Transverse colon (tissue), 4 donors: Measurements from ENCODE around the gene CYP51A1. TPM values are rescaled to one million over a fixed set of nuclear protein-coding genes. Genes with fewer than 3 reads are reported as not detected.

ENCODE experiments used
- DNase-seq: peaks from one replicate; pipeline ENCODE4 v3.0.0-alpha.2; 2019
- H3K27ac ChIP-seq, 4 donors: fragments of 200-600 bp; sonication (generic); 2 replicates each; pipeline ENCODE4 v1.5.1; 2016 to 2018; ENCODE audit warnings: inconsistent platforms in 4 of 4
- H3K27me3 ChIP-seq: fragments of 200-600 bp; sonication (generic); 2 replicates; pipeline ENCODE4 v1.5.1; 2017; ENCODE audit warnings: inconsistent platforms
- H3K36me3 ChIP-seq, 4 donors: fragments of 200-600 bp; sonication (generic); 2 replicates each; pipeline ENCODE4 v1.5.1; 2017 to 2019; ENCODE audit warnings: inconsistent platforms in 4 of 4
- H3K4me1 ChIP-seq, 4 donors: fragments of 200-600 bp; sonication (generic); 2 replicates each; pipeline ENCODE4 v1.5.1; 2017 to 2020; ENCODE audit warnings: inconsistent platforms in 4 of 4
- H3K4me3 ChIP-seq, 4 donors: fragments of 200-600 bp; sonication (generic); 1 replicate in 1 of 4; 2 replicates in 3 of 4; pipeline versions ENCODE4 v1.5.1 to v1.6.1; 2017 to 2019; ENCODE audit warnings: inconsistent platforms in 4 of 4
- H3K9me3 ChIP-seq, 2 donors: fragments of 200-600 bp; sonication (generic); 2 replicates each; pipeline ENCODE4 v1.5.1; 2017 to 2019; ENCODE audit warnings: inconsistent platforms in 2 of 2
- CTCF ChIP-seq, 5 experiments: fragments of 200-600 bp in 3 of 5; fragments of 450-650 bp in 2 of 5; sonication (generic) in 3 of 5; IDR thresholded peaks; 1 replicate in 2 of 5; 2 replicates in 3 of 5; pipeline ENCODE4 v1.5.1; 2016 to 2017; ENCODE audit warnings: antibody characterized with exemption in 5 of 5, inconsistent platforms in 3 of 5, mild to moderate bottlenecking in 2 of 5, moderate library complexity in 1 of 5
- EP300 ChIP-seq: sonication (generic); formaldehyde crosslinking; IDR thresholded peaks from one replicate; pipeline ENCODE4 v1.6.1; 2017; ENCODE audit warnings: antibody characterized with exemption, low read depth
- POLR2A ChIP-seq: fragments of 450-650 bp; IDR thresholded peaks from one replicate; pipeline ENCODE4 v1.6.1; 2016; ENCODE audit warnings: antibody characterized with exemption, mild to moderate bottlenecking, moderate library complexity
- POLR2AphosphoS5 ChIP-seq, 3 donors: sonication (generic); formaldehyde crosslinking; IDR thresholded peaks; one replicate each; pipeline ENCODE4 v1.6.1; 2016; ENCODE audit warnings: antibody characterized with exemption in 3 of 3
- WGBS, 2 donors: methylation state at CpG; one replicate each; pipeline ENCODE4 v1.1.5; 2018; ENCODE audit warnings: low coverage in 1 of 2; 5-methylcytosine and 5-hydroxymethylcytosine counted together
- in situ Hi-C, 4 donors: fragments of 200-750 bp; cut with MboI; loops; one replicate each; pipeline versions ENCODE4 v1.15.0 to v1.15.1; 2017; ENCODE audit warnings: low sequenced_read_pairs in 3 of 4, low pct_ligation_motif_present in 1 of 4, low pct_unique_long_range_greater_than_20kb in 1 of 4
- intact Hi-C: fragments of 100-400 bp; cut with DNase I; formaldehyde crosslinking; loops from one replicate; pipeline ENCODE4 v1.15.1; 2023; ENCODE audit warnings: low total_unique reads
- total RNA-seq, 4 donors: library from RNA; depleted of rRNA; stranded (reverse); fragments of >200 nt; gene quantifications; one replicate each; pipeline ENCODE4 v1.1.0, GENCODE V29; 2016

The CYP51A1 gene
- total RNA-seq, 4 donors from 2014 or later: 26.5 to 74.1 (median 58.2) TPM

DNA sequence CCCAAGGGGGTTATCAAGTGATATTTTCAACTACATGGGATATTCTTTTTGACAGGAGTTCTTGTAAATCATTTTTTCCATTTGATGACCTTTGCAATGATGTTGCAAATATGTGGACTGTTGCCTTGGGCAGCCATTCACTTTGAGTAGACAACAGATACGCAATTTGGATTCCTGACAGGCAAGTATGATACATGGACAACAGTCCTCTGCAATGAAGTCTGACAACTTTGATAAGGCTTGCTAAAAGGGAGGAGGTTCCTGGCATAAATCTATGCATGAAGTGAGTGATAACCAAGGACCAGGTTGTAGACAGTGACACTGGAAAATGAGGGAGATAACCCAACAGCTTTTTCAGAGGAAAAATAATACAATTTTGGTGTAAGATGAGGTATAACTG, 27.0 kb upstream of the CYP51A1 start:
- H3K27me3 ChIP-seq: no peaks in the 10 kb centered on the region
- TF ChIP-seq CTCF (IDR thresholded peaks at IDR 0.05) (no peak), EP300 (no peak), POLR2A (no peak), POLR2AphosphoS5 (IDR thresholded peaks at IDR 0.05) (no peak)
- H3K36me3 ChIP-seq: no peaks in the 10 kb centered on the region
- intact Hi-C loops (no loop called here), in situ Hi-C loops (no loop called here)
- 73 to 83% methylated on average over 1 of the region's 1 CpG for WGBS, 2 donors
- no peaks in the 10 kb centered on the region for H3K9me3 ChIP-seq
- no peak overlapping the region for H3K27ac ChIP-seq
- no peaks in the 10 kb centered on the region for H3K4me1 ChIP-seq
- no peak overlapping the region for H3K4me3 ChIP-seq
- DNase-seq: no peak

- in situ Hi-C loops: no loop called here
- Histone ChIP-seq H3K4me1 (no peaks in the 10 kb centered on the region), H3K36me3 (no peaks in the 10 kb centered on the region), H3K9me3 (no peaks in the 10 kb centered on the region), H3K27me3 (no peaks in the 10 kb centered on the region), H3K27ac (no peak overlapping the region), H3K4me3 (no peak overlapping the region)
- 89 to 94% methylated on average over 2 to 3 of the region's 3 CpGs for WGBS, 2 donors
- TF ChIP-seq CTCF (IDR thresholded peaks at IDR 0.05): no peak
- TF ChIP-seq POLR2AphosphoS5 (IDR thresholded peaks at IDR 0.05): no peak
- DNase-seq: no peak
- intact Hi-C loops: no loop called here
Observed at GRCh38 chr7:92158660-92159575, 24.6 kb upstream of the CYP51A1 start.

DNA sequence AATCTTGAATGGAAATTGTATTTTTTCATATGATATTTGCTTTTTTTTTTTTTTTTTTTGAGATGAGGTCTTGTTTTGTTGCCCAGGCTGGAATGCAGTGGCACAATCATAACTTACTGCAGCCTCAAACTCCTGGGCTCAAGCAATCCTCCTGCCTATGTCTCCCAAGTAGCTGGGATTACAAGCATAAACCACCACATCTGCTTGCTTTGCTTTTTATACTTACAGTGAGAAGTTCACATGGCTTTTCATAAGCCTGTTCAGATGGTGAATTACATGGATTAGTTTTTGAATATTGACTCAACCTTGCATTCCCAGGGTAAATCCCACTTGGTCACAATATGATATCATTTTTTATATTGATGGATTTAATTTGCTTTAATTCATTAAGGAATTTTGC, 22.7 kb upstream of the CYP51A1 start:
- TF ChIP-seq CTCF (IDR thresholded peaks at IDR 0.05) (no peak), POLR2AphosphoS5 (IDR thresholded peaks at IDR 0.05) (no peak), POLR2A (no peak), EP300 (no peak)
- Histone ChIP-seq H3K36me3 (no peaks in the 10 kb centered on the region), H3K27me3 (no peaks in the 10 kb centered on the region), H3K27ac (no peak overlapping the region), H3K4me1 (no peaks in the 10 kb centered on the region), H3K9me3 (no peaks in the 10 kb centered on the region), H3K4me3 (no peak overlapping the region)
- no peak for DNase-seq
- in situ Hi-C loops: no loop called here
- intact Hi-C loops: no loop called here

GRCh38 chr7:92155108-92155739, 20.9 kb upstream of the CYP51A1 start:
- Histone ChIP-seq H3K9me3 (no peaks in the 10 kb centered on the region), H3K36me3 (no peaks in the 10 kb centered on the region), H3K4me3 (no peak overlapping the region), H3K27me3 (no peaks in the 10 kb centered on the region), H3K4me1 (no peaks in the 10 kb centered on the region), H3K27ac (no peak overlapping the region)
- in situ Hi-C loops: no loop called here
- intact Hi-C loops: no loop called here
- TF ChIP-seq POLR2AphosphoS5 (IDR thresholded peaks at IDR 0.05) (no peak), EP300 (no peak), CTCF (IDR thresholded peaks at IDR 0.05) (no peak), POLR2A (no peak)
- 90% methylated on average over 1 of the region's 1 CpG; no CpG with 5 or more reads in 1 of the 2 donors for WGBS, 2 donors
- DNase-seq: no peak
